HL-60/S4 (cell line): ENCODE results near the gene NUBPL.

ENCODE experiments used
- in situ Hi-C: fragments of 300-500 bp; cut with MboI; formaldehyde crosslinking; loops from 2 replicates; pipeline ENCODE4 v1.14.3; 2022; ENCODE audit warnings: low sequenced_read_pairs

Gene NUBPL

GRCh38 chr14:31561155-31561846 is at the start of gene NUBPL:
NUBPL (plus strand) TSS chr14:31561404; CDS start chr14:31561440, 36 bp downstream.
- in situ Hi-C loops: no loop called here

GRCh38 chr14:31527087-31527486 is 34.1 kb upstream of the NUBPL start:
- in situ Hi-C loops: no loop called here

GRCh38 chr14:31527546-31527945 is 33.7 kb upstream of the NUBPL start:
- in situ Hi-C loops: no loop called here

- in situ Hi-C loops: no loop called here
These were observed 32.2 kb upstream of the NUBPL start for GRCh38 chr14:31529053-31529452.

GRCh38 chr14:31530136-31530535 is 31.1 kb upstream of the NUBPL start:
- in situ Hi-C loops: no loop called here

GRCh38 chr14:31536201-31536960 is 24.8 kb upstream of the NUBPL start:
- in situ Hi-C loops: no loop called here

GRCh38 chr14:31541702-31542101 is 19.5 kb upstream of the NUBPL start:
- in situ Hi-C loops: no loop called here

- in situ Hi-C loops: no loop called here
These were observed 17.0 kb upstream of the NUBPL start for GRCh38 chr14:31543969-31544799.

- in situ Hi-C loops: no loop called here
These were observed 16.4 kb upstream of the NUBPL start for GRCh38 chr14:31544816-31545215.

GRCh38 chr14:31545328-31545727 is 15.9 kb upstream of the NUBPL start:
- in situ Hi-C loops: no loop called here

- in situ Hi-C loops: no loop called here
These were observed 11.4 kb upstream of the NUBPL start for GRCh38 chr14:31549817-31550216.

GRCh38 chr14:31550589-31550988 is 10.6 kb upstream of the NUBPL start:
- in situ Hi-C loops: no loop called here

- in situ Hi-C loops: no loop called here
These were observed 5.0 kb upstream of the NUBPL start for GRCh38 chr14:31556191-31556590.

GRCh38 chr14:31559939-31560338 is 1.3 kb upstream of the NUBPL start:
- in situ Hi-C loops: no loop called here

- in situ Hi-C loops: no loop called here
These were observed 447 bp upstream of the NUBPL start for GRCh38 chr14:31560759-31561154.

- in situ Hi-C loops: no loop called here
These were observed 3.0 kb downstream of the NUBPL start for GRCh38 chr14:31564194-31564593.

GRCh38 chr14:31566456-31566855 is 5.3 kb downstream of the NUBPL start:
- in situ Hi-C loops: no loop called here

GRCh38 chr14:31567655-31568054 is 6.5 kb downstream of the NUBPL start:
- in situ Hi-C loops: no loop called here

GRCh38 chr14:31568161-31568560 is 7.0 kb downstream of the NUBPL start:
- in situ Hi-C loops: no loop called here

- in situ Hi-C loops: no loop called here
These were observed 7.5 kb downstream of the NUBPL start for GRCh38 chr14:31568671-31569070.

GRCh38 chr14:31572955-31573354 is 11.8 kb downstream of the NUBPL start:
- in situ Hi-C loops: no loop called here

GRCh38 chr14:31576949-31577348 is 15.7 kb downstream of the NUBPL start:
- in situ Hi-C loops: no loop called here
